Peyer's patch (tissue), 4 donors: ENCODE results near the gene RUNX1.

Experiments used
- POLR2A ChIP-seq, 2 donors: fragments of 450-650 bp; IDR thresholded peaks; one replicate each; pipeline ENCODE4 v1.5.1; 2017; ENCODE audit warnings: antibody characterized with exemption in 2 of 2, mild to moderate bottlenecking in 2 of 2, moderate library complexity in 2 of 2
- TF ChIP-seq, protein P1 (sequence below), 6 experiments: fragments of 450-650 bp in 4 of 6; fragments of 200-600 bp in 2 of 6; sonication (generic) in 1 of 6; IDR thresholded peaks; one replicate each; pipeline ENCODE4 v1.5.1; 2017 to 2019; ENCODE audit warnings: antibody characterized with exemption in 6 of 6, mild to moderate bottlenecking in 3 of 6, moderate library complexity in 1 of 6

DNA sequence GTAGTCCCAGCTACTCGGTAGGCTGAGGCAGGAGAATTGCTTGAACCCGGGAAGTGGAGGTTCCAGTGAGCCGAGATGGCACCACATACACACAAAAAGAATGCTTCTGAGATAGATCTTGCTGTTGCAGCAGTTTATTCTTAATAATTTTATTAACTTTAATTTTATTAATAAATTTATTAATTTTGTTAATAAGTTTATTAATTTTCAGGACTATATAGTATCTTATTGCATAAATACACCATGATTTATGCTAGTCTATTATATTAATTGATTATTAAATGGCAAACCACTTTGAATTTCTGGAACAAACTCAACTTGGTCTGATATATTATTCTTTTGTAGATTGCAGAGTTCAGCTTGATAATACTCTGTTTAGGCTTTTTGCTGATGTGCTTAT, 280.8 kb downstream of the RUNX1 start:
- TF ChIP-seq POLR2A (IDR thresholded peaks at IDR 0.05) = no peak
- TF ChIP-seq, protein P1, sequence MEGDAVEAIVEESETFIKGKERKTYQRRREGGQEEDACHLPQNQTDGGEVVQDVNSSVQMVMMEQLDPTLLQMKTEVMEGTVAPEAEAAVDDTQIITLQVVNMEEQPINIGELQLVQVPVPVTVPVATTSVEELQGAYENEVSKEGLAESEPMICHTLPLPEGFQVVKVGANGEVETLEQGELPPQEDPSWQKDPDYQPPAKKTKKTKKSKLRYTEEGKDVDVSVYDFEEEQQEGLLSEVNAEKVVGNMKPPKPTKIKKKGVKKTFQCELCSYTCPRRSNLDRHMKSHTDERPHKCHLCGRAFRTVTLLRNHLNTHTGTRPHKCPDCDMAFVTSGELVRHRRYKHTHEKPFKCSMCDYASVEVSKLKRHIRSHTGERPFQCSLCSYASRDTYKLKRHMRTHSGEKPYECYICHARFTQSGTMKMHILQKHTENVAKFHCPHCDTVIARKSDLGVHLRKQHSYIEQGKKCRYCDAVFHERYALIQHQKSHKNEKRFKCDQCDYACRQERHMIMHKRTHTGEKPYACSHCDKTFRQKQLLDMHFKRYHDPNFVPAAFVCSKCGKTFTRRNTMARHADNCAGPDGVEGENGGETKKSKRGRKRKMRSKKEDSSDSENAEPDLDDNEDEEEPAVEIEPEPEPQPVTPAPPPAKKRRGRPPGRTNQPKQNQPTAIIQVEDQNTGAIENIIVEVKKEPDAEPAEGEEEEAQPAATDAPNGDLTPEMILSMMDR (IDR thresholded peaks at IDR 0.05) = no peak
